ENCODE measurements around the gene ZRSR2. TPM values are rescaled to one million over a fixed set of nuclear protein-coding genes. Genes with fewer than 3 reads are reported as not detected.

The ZRSR2 gene
- total RNA-seq, 6 experiments from 2014 or later: 0.81 to 3.6 (median 3.2) TPM

- ATAC-seq: no peak
- intact Hi-C loops (cut with DNase I): no loop called here
- TF ChIP-seq POLR2A (IDR thresholded peaks at IDR 0.05): no peak
- TF ChIP-seq CTCF (IDR thresholded peaks at IDR 0.05): no peak
- no peak for DNase-seq
- no peaks in the 10 kb centered on the region for H3K9me3 ChIP-seq
- no peaks in the 10 kb centered on the region for H3K36me3 ChIP-seq
- H3K27ac ChIP-seq: no peak overlapping the region
- H3K4me1 ChIP-seq: no peaks in the 10 kb centered on the region
- 92% methylated on average over 2 of the region's 3 CpGs for WGBS (ENCODE audit: insufficient coverage, low coverage, low lambda C conversion rate, missing lambda C conversion rate)
- H3K4me3 ChIP-seq: no peak overlapping the region
- H3K27me3 ChIP-seq: no peaks in the 10 kb centered on the region
Measured at GRCh38 chrX:15838017-15838416, 47.7 kb downstream of the ZRSR2 start.

- ATAC-seq (no peak), DNase-seq (no peak)
- no peaks in the 10 kb centered on the region for H3K9me3 ChIP-seq
- H3K4me1 ChIP-seq: no peaks in the 10 kb centered on the region
- H3K27ac ChIP-seq: no peak overlapping the region
- no peak overlapping the region for H3K4me3 ChIP-seq
- TF ChIP-seq CTCF (IDR thresholded peaks at IDR 0.05) (no peak), POLR2A (IDR thresholded peaks at IDR 0.05) (no peak)
- WGBS (ENCODE audit: insufficient coverage, low coverage, low lambda C conversion rate, missing lambda C conversion rate): 77% methylated on average over 2 of the region's 2 CpGs
- intact Hi-C loops (cut with DNase I): no loop called here
- H3K36me3 ChIP-seq: no peaks in the 10 kb centered on the region
- no peaks in the 10 kb centered on the region for H3K27me3 ChIP-seq
Measured at GRCh38 chrX:15841853-15842516, 51.7 kb downstream of the ZRSR2 start.

- Histone ChIP-seq H3K9me3 (no peaks in the 10 kb centered on the region), H3K4me1 (no peaks in the 10 kb centered on the region), H3K36me3 (no peaks in the 10 kb centered on the region), H3K4me3 (no peak overlapping the region), H3K27me3 (no peaks in the 10 kb centered on the region), H3K27ac (no peak overlapping the region)
- no peak for ATAC-seq
- intact Hi-C loops (cut with DNase I): no loop called here
- no peak for DNase-seq
- TF ChIP-seq CTCF (IDR thresholded peaks at IDR 0.05) (no peak), POLR2A (IDR thresholded peaks at IDR 0.05) (no peak)
Measured at GRCh38 chrX:15843960-15844359, 53.7 kb downstream of the ZRSR2 start.

- DNase-seq (no peak), ATAC-seq (no peak)
- no peaks in the 10 kb centered on the region for H3K36me3 ChIP-seq
- H3K4me3 ChIP-seq: no peak overlapping the region
- TF ChIP-seq POLR2A (IDR thresholded peaks at IDR 0.05) (no peak), CTCF (IDR thresholded peaks at IDR 0.05) (no peak)
- no peaks in the 10 kb centered on the region for H3K9me3 ChIP-seq
- intact Hi-C loops (cut with DNase I): no loop called here
- 91% methylated on average over 1 of the region's 1 CpG for WGBS (ENCODE audit: insufficient coverage, low coverage, low lambda C conversion rate, missing lambda C conversion rate)
- no peaks in the 10 kb centered on the region for H3K27me3 ChIP-seq
- H3K27ac ChIP-seq: no peak overlapping the region
- peaks cover 0 to 2% (median 0%) of the 10 kb centered on the region in 4 donors for H3K4me1 ChIP-seq
Measured at GRCh38 chrX:15848576-15848975, 58.3 kb downstream of the ZRSR2 start.

DNA sequence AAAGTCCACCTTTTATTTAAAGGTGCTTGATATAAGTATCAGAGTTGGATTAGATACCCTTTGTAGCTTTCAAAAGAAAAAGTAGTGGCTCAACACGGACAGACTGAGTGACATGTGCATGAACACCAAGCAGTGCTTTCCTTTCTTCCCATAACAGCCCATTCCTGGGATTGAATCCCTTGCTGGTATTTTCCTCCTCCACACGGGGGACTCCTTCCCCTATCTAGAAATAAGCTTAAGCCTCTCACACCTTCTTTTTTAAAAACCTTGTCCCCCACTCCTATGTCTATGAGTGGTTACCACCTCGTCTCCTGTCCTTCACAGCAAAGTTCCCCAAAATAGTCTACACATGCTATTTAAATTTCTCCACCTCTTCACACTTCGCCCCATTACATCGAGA, 59.3 kb downstream of the ZRSR2 start:
- ATAC-seq (peak in 2 of 4 donors; percentile 31 to 47), DNase-seq (no peak)
- no peaks in the 10 kb centered on the region for H3K27me3 ChIP-seq
- no peak overlapping the region for H3K4me3 ChIP-seq
- TF ChIP-seq CTCF (IDR thresholded peaks at IDR 0.05): no peak
- no peak for TF ChIP-seq POLR2A (IDR thresholded peaks at IDR 0.05)
- peaks cover 0 to 8% (median 3%) of the 10 kb centered on the region in 4 donors for H3K4me1 ChIP-seq
- intact Hi-C loops (cut with DNase I): no loop called here
- no peaks in the 10 kb centered on the region for H3K9me3 ChIP-seq
- no peaks in the 10 kb centered on the region for H3K36me3 ChIP-seq
- H3K27ac ChIP-seq: no peak overlapping the region
- WGBS (ENCODE audit: insufficient coverage, low coverage, low lambda C conversion rate, missing lambda C conversion rate): 46% methylated on average over 5 of the region's 5 CpGs
